GM19467 (cell line): ENCODE measurements around the gene GALNT11.
"Not testable (repeated sequence)": the region's sequence is repeated elsewhere in the genome, so short reads cannot be mapped to it uniquely, and the experiment has no call there.

Source experiments
- ATAC-seq: cut with Tn5 transposase; IDR thresholded peaks from one replicate; pipeline ENCODE4 v1.9.1; 2021; ENCODE audit warnings: mild to moderate bottlenecking, moderate library complexity; ENCODE audit not compliant: unreplicated experiment

Gene GALNT11

DNA sequence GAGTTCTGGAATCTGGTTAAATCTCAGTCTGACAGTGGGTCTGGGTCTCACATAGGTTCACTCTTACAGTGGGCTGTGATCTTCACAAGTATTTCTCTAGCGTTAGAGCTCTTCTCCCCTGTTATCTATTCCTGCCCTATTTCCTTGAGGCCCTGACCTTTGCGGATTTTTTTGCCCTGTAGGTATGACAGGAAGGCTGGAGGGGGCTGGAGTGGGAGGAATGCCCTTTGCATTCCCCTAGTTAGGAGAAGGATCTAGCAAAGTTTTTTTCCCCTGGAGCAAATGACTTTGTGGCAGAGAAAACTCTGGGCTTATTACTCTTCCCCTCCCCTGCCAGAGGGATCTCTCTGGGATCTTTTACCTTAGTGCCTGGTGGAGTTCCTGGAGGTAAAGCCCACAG, 49.2 kb downstream of the GALNT11 start:
- no peak for ATAC-seq

- ATAC-seq = not testable (repeated sequence)
These were observed 49.9 kb downstream of the GALNT11 start for GRCh38 chr7:152075379-152075778.

GRCh38 chr7:152076324-152076821, 50.9 kb downstream of the GALNT11 start:
- no peak for ATAC-seq

DNA sequence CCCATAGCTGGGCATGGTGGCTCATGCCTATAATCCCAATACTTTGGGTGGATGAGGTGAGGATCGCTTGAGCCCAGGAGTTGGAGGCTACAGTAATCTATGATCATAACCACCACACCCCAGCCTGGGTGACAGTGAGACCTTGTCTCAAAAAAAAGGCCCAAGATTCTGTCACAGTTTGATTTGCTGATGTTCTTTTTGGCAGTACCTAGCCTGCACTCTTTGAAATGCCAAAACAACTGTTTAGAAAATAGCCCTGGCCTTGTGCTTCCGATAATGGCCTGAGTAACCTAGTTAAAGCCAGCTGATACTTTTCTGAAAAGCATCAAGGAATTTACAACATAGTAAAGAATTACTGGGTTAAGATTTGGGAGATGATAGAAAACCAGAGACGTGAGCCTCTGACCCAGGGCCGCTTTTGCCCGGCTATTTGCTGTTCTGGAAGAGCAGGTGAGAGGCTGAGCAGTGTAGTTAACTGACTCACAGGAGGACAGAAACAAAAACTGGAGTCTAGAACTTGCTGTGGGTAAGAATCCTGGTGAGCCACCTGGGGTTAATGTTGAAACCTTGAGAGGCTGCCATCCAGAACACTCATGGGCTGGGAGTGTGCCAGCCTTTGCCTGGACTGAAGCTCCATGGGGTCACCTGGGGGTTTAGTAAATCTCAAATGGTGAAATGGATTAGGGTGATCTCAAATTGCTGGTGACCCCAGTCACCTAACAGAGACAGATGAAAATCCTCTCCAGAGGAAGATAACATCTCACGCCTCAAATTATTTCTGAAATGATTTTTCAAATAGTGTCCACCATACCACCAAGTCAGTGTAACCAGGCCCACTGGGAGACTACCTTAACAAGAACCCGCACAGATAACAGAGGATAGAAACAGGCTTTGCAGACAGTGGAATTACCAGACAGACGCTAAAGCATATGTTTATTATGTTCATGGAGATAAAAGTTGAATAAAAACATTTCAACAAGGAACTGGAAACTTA, 51.8 kb downstream of the GALNT11 start:
- ATAC-seq = no peak

DNA sequence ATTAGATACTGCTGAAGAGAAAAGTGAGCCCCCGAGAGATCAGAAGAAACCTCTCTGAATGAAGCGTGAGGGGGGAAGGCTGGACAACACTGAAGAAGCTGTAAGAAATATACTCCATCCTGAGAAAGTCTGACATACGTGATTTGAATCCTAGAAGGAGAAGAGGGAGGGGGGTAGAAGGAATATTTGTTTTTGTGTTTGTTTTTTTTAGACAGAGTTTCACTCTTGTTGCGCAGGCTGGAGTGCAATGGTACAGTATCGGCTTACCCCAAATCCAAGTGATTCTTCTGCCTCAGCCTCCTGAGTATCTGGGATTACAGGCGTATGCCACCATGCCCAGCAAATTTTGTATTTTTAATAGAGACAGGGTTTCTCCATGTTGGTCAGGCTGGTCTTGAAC, 52.6 kb downstream of the GALNT11 start:
- ATAC-seq = no peak

DNA sequence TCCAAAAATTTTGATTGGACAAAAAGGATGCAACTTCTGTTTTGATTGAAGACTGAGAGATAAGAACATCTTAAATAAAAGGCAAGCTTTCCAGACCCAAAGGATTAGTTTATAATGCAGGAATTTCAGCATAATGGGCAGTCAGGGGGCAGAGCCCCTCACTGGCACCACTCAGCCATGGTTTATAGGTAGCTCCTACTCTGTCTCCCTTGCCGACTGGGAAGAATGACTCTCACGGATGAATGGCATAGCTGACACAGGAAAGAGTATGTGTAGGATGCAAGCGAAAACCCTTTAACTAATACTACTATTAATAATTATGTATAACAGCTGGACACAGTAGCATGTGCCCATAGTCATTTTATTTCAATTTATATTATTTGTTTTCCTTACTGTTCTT, 53.3 kb downstream of the GALNT11 start:
- ATAC-seq = no peak

DNA sequence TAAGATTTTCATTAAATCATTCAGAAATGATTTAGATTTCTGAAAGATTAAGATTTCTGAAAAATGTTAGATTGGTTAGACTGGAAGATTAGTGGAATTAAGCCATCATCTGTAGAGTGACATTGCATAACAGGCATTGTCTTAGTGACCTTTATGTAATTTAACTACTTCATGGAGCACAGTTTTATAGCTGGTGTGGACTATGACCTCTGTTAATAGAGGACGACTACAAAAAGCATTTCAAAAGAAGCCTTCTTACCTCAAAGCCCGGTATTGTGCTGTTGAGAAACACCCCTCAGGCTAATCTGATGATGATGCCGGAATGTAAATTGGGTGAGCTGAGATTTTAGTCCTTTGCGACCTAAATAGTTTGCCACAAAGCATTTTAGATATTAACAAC, 55.6 kb downstream of the GALNT11 start:
- no peak for ATAC-seq

DNA sequence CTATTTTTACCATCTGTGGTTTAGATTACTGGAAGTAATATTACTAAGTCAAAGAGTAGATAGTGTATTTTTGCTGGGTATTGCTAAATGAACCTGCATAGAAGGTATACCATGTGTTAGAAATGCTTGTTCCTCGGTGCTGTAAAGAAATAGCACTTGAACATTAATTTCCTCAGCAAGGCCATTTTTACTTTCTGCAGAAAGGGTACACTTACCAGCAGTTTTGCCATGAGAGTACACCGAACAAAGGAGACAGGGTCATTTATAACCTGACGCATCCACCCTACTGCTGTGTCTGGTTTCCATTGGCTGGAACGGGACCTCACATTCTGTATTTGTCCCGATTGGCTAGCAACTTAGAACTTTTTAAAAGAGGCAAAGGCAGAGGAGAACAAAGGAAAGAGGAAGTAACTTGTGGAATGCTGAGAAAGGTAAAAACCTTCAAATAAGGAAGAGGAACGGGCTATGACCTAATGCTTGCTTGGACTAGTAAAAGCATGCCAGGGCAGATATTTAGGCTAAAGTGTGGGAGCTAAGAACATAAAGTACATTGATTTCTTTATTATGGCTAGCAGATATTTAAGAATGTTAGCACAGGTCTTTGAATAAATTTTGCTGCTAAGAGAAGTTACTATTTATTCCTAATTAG, 56.7 kb downstream of the GALNT11 start:
- ATAC-seq = not testable (repeated sequence)

GRCh38 chr7:152085131-152085530, 59.7 kb downstream of the GALNT11 start:
- ATAC-seq = no peak

GRCh38 chr7:152086513-152086912, 61.0 kb downstream of the GALNT11 start:
- ATAC-seq = no peak

DNA sequence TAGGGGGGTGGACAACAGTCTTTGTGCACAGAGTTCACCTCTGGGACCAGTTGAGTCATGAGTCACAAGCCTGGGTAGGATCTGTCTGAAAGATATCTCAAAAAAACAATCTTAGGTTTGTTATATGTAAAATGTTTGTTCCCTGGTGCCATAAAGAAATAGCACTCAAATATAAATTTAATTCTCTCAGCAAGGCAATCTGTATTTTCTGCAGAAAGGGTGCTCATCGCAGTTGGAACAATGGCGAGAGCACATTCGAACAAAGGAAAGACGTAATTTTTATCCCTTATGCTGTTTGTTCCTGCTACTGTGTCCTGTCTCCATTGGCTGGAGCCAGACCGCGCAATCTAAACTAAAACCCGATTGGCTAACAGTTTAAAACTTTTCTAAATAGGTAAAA, 63.7 kb downstream of the GALNT11 start:
- ATAC-seq = no peak

GRCh38 chr7:152090747-152091146, 65.3 kb downstream of the GALNT11 start:
- ATAC-seq = no peak

- ATAC-seq = no peak
These were observed 68.2 kb downstream of the GALNT11 start for GRCh38 chr7:152093717-152094116.

DNA sequence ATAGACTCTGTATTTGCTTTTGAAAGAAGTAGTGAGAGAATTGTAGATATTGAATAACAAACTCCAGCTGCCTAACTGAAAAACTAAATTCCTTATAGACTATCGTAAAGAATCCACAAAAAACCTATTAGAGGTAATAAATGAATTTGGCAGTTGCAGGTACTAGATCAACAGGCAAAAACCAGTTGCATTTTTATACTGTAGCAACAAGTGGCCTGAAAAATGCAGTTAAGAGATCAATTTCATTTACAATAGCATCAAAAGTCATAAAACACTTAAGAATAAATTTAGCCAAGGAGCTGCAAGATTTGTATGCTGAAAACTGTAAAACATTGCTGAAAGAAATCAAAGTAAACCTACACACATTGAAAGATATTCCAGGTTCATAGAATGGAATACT, 70.3 kb downstream of the GALNT11 start:
- no peak for ATAC-seq

- ATAC-seq = no peak
These were observed 71.9 kb downstream of the GALNT11 start for GRCh38 chr7:152097330-152097729.

GRCh38 chr7:152103066-152103465, 77.6 kb downstream of the GALNT11 start:
- ATAC-seq = no peak

DNA sequence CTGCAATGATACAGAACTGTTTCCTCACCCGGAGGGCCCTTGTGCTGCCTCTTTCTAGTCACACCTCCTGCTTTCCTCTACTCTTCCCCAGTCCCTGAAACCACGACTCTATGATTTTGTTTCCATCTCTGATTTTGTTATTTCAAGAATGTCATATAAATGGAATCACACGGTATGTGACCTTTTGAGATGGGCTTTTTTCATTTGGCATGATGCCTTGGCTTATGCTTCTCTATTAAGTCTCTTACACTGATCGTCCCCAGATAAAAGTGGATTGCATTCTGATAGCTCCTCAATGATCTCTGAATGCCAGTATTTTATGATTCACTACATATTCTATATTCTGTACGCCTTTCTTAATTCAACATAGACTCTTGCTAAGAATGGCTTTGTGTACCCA, 78.2 kb downstream of the GALNT11 start:
- ATAC-seq = no peak

- ATAC-seq = no peak
These were observed 79.7 kb downstream of the GALNT11 start for GRCh38 chr7:152105205-152105604.

DNA sequence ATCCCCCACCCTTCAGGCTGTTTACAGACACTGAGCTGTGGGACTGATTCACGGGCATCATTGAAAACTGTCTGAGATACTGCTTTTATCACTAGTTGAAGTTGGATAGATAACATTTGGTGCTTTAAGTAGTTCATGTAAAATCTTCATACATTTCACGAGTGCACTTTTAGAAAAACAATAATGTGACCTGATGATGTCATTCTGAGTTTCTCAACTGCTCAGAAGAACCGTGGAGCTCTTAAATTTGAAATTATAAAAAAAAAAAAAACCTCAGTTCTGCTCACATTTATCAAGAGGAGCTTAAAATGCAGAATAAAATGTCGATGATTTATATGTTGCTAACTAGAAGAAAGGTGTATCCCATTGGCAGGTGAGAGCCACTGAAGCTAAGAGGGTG, 81.5 kb downstream of the GALNT11 start:
- no peak for ATAC-seq

- no peak for ATAC-seq
These were observed 82.5 kb downstream of the GALNT11 start for GRCh38 chr7:152107945-152108344.

GRCh38 chr7:152108359-152108758, 82.9 kb downstream of the GALNT11 start:
- ATAC-seq = no peak

DNA sequence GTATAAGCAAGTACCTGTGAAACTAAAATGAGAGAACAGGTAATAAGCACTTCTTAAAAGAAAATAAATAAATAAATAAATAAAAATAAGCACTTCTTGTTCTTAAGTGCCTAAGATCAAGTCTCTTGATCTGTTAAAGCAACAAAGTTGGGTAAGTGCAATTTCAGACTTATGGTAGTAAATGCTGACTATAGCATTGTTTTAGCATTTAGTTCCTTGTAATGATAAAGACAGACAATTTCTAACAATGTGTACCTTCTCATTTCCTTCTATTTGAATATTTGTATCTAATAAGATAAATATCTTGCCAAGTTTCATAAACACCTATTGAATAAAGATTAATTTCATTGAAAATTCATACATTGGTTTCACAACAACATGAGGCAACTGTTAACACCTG, 87.4 kb downstream of the GALNT11 start:
- no peak for ATAC-seq
